GM08714 (cell line): ENCODE results near the gene FHOD1.

ENCODE experiments used
- H3K4me3 ChIP-seq: fragments of 200-500 bp; sonication (Bioruptor generic); 2 replicates; pipeline ENCODE4 v1.5.1; 2014; ENCODE audit warnings: mild to moderate bottlenecking, low read length, inconsistent platforms
- ZNF274 ChIP-seq: IDR thresholded peaks from 2 replicates; pipeline ENCODE4 v1.6.1; 2012; ENCODE audit warnings: mild to moderate bottlenecking, low read depth, low read length

FHOD1 gene

DNA sequence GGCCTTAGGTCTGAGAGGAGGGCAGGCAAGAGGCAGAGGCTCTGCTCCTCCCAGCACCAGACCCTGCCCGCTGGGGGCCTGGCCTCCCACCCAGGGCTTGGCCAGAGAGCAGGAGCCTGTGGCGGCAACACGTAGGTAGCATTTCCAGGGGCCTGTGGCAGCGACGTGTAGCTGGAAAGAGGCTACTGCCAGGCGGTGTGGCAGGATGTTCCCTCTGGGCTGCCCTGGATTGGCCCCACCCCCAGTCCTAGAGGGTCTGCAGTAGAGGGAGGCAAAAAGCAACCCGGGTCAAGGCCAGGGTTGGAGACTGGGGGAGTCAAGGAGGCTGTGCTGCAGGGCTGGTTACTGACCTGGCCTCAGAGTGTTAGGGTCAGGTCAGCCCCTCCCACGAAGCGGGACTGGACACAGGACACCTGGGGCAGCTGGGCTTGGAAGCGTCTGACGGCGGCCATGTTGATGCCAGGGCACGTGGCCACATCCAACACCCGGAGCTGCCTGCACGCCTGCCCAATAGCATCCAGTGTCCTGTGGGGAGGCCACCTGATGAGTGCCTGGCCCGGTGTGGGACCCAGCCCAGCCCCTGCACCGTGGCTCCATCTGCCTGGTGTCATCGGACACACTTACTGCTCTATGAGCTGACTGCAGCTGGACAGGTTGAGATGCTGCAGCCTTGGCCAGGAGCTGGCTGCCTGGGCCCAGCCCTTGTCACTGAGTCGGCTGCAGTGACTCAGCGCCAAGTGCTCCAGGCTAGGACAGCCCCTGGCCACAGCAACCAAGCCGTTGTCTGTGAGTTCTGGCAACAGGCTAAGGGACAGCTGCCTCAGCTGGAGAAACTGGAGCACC is 39.8 kb downstream of the FHOD1 start:
- TF ChIP-seq ZNF274: no peak
- no peak overlapping the region for H3K4me3 ChIP-seq

- TF ChIP-seq ZNF274: no peak
- H3K4me3 ChIP-seq: no peak overlapping the region
Measured at GRCh38 chr16:67206838-67207248, 40.4 kb downstream of the FHOD1 start.

GRCh38 chr16:67206129-67206837 is 41.0 kb downstream of the FHOD1 start:
- TF ChIP-seq ZNF274: no peak

DNA sequence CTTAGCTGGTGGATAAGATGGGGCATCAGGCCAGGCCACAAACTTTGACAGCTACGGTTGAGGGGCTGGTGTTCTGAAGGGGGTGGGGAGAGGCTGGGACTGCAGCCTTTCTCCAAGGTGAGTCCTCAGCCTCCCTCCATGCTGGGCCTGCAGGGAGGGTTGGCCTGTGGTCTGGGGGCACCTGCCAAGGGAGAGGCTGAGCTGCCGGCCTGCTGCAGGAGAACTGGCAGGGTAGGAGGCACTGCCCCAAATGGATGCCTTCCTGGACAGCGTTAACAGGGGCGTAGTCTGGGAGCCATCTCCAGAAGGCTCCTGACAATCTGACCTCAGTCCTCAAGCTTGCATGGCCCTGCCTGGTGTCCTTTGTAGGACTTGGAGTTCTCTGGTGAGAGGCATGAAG is 43.2 kb downstream of the FHOD1 start:
- no peak overlapping the region for H3K4me3 ChIP-seq
- no peak for TF ChIP-seq ZNF274

More at GRCh38 chr16:67206129-67206837, 41.0 kb downstream of the FHOD1 start:
- no peak overlapping the region for H3K4me3 ChIP-seq

DNA sequence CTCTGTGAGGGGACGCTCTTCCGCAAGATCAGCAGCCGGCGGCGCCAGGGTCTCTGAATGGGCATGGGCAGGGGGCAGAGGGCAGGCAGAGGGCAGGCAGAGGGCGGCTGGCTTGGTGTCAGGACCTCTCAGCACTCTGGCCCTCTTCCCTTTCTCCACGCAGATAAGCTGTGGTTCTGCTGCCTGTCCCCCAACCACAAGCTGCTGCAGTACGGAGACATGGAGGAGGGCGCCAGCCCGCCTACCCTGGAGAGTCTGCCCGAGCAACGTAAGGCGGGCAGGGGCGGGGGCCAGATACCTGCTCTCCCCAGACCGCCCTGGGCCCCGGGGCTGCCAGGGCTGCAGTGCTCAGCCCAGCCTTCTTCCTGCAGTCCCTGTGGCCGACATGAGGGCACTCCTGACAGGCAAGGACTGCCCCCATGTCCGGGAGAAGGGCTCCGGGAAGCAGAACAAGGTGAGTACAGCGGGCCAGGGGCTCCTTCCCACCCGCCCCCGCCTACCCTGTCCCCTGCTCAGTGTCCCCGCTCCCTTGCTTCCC is 44.3 kb downstream of the FHOD1 start:
- no peak overlapping the region for H3K4me3 ChIP-seq
- TF ChIP-seq ZNF274: no peak

- H3K4me3 ChIP-seq: no peak overlapping the region
- TF ChIP-seq ZNF274: no peak
Measured at GRCh38 chr16:67202426-67202825, 44.9 kb downstream of the FHOD1 start.

GRCh38 chr16:67201411-67202345 is 45.6 kb downstream of the FHOD1 start:
- H3K4me3 ChIP-seq: no peak overlapping the region
- no peak for TF ChIP-seq ZNF274

DNA sequence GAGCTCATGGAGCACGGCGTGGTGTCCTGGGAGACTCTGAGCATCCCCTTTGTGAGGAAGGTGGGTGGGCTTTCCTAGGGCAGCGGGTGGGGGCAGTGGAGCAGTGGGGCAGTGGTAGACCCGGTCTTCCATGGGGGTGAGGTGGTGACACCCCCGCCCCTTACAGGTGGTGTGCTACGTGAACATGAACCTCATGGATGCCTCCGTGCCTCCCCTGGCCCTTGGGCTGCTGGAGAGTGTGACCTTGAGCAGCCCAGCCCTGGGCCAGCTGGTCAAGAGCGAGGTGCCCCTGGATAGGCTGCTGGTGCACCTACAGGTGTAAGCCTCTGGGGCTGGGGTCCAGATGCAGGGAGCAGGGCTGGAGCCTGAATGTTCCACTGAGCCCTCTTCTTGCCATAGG is 46.8 kb downstream of the FHOD1 start:
- no peak for TF ChIP-seq ZNF274
- H3K4me3 ChIP-seq: no peak overlapping the region

DNA sequence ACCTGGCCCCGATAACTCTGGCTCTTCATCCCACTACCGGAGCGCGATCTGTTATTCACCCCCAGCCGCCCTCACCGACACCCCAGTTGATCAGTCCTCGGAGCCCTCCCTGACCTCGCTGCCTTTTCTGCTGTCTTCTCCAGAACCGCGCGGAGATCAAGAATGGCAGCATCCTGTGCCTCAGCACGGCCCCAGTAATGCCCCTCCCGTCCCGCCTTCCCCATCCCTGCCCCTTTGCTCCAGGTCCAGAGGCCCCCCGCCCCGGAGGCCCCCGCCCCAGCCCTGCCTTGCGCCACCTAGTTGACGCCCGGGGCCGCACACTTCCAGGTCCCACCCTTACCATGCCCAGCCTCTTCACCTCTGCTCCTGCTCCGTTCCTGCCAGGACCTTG is 47.5 kb downstream of the FHOD1 start:
- no peak for TF ChIP-seq ZNF274
- H3K4me3 ChIP-seq: no peak overlapping the region

DNA sequence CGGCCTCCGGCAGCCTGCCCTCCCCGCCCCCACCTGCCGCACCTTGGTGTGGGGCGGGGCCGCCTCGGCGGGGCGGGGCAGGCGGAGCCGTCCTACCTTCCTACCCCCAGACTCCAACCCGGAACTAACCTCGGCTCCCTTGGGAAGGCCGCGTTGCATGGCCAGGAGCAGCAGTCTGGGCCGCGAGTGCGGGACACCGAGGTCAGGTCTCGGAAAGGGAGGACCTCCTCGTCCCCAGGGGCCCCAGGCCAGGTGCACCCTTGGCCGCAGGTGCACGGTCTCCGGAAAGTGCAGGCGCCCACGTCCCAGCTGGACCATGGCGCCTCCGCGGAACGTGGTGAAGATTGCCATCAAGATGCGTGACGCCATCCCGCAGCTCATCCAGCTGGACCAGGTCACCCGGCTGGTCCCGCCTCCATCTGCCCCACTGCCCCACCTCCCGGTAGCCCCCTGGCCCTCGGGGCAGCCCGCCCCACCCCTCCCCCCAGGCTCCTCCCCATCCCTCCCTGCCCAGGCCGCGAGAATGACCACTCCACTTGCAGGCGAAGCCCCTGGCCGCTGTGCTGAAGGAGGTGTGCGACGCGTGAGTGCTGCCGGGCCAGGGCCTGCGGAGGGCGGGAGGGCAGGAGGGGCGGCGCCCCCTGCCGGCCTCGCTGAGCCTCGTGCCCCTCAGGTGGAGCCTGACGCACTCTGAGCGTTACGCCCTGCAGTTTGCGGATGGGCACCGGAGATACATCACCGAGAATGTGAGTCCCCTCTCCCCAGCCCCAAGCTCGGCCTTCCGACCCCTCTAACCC is 48.1 kb downstream of the FHOD1 start, which contains the start of gene ELMO3:
Gene ELMO3 (plus strand): TSS at position 121 of the 797 bp plus-strand sequence. CDS start 196 bp downstream, at position 317.
- no peak for TF ChIP-seq ZNF274
- no peak within 1 kb of the TSS for H3K4me3 ChIP-seq

DNA sequence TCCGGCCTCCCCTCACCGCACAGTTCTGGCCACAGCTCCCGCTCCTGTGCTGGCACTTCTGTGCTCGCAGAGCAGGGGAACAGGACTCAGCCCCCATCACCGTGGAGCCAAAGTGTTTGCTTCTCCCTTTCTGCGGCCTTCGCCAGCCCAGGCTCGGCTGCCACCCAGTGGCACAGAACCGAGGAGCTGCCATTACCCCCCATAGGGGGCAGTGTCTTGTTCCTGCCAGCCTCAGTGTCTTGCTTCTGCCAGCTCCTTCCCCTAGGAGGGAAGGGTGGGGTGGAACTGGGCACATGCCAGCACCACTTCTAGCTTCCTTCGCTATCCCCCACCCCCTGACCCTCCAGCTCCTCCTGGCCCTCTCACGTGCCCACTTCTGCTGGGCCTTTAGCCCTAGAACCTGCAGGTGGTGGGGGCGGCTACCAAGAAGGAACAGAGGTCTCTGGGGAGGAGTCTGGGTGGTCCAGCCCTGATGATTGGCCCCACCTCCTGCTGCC is 49.0 kb downstream of the FHOD1 start:
- no peak overlapping the region for H3K4me3 ChIP-seq

GRCh38 chr16:67197704-67198103 is 49.6 kb downstream of the FHOD1 start:
- no peak for TF ChIP-seq ZNF274
- no peak overlapping the region for H3K4me3 ChIP-seq

More for the DNA sequence above, 49.0 kb downstream of the FHOD1 start:
- TF ChIP-seq ZNF274: no peak

DNA sequence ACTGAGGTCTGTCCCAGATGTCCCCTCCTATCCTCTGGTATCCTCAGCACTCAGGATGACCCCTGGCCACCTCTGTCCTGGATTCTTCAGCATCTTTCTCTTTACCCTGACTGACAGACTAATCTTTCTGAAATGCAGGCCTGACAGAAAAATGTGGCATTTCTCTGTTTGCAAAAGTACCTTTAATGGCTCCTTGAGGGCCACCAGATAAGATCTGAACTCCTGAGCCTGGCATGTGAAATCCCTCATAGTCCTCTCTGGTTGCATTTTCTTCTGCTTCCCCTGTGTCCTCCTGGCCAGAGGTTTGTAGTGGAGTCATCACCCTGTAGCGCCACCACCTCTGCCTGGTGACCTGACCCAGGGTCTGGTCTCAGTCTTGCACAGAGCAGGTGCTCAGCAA is 50.4 kb downstream of the FHOD1 start:
- no peak overlapping the region for H3K4me3 ChIP-seq
- no peak for TF ChIP-seq ZNF274
